Cerebellar nuclear complex (tissue), 1 donor: Measurements from ENCODE around the gene RAB11FIP4.

Source experiments
- DNase-seq, 2 experiments: peaks; one replicate each; lab custom pipeline; 2025; lab: John Stamatoyannopoulos, UW

RAB11FIP4 gene

GRCh38 chr17:31499771-31500554 lies 108.5 kb downstream of the RAB11FIP4 start:
- no peak for DNase-seq

- no peak for DNase-seq
Observed at GRCh38 chr17:31506517-31506916, 115.0 kb downstream of the RAB11FIP4 start.

- DNase-seq, result no peak
Observed at GRCh38 chr17:31508288-31509094, 117.0 kb downstream of the RAB11FIP4 start.

- no peak for DNase-seq
Observed at GRCh38 chr17:31509095-31509804, 117.8 kb downstream of the RAB11FIP4 start.

GRCh38 chr17:31509805-31510177 lies 118.3 kb downstream of the RAB11FIP4 start:
- no peak for DNase-seq

GRCh38 chr17:31510308-31511194 lies 119.1 kb downstream of the RAB11FIP4 start:
- DNase-seq, result no peak

- DNase-seq, result peak in 1 of 2 experiments; percentile 21
Observed at GRCh38 chr17:31511195-31511578, 119.7 kb downstream of the RAB11FIP4 start.

- DNase-seq, result no peak
Observed at GRCh38 chr17:31511580-31511979, 120.1 kb downstream of the RAB11FIP4 start.

GRCh38 chr17:31512104-31512740 lies 120.7 kb downstream of the RAB11FIP4 start:
- no peak for DNase-seq

GRCh38 chr17:31512796-31513195 lies 121.3 kb downstream of the RAB11FIP4 start:
- no peak for DNase-seq

GRCh38 chr17:31513731-31514427 lies 122.4 kb downstream of the RAB11FIP4 start:
- DNase-seq, result no peak

- DNase-seq, result no peak
Observed at GRCh38 chr17:31515267-31515666, 123.8 kb downstream of the RAB11FIP4 start.

GRCh38 chr17:31517524-31517923 lies 126.0 kb downstream of the RAB11FIP4 start:
- no peak for DNase-seq

GRCh38 chr17:31518478-31518877 lies 127.0 kb downstream of the RAB11FIP4 start:
- no peak for DNase-seq

GRCh38 chr17:31521632-31522283 lies 130.3 kb downstream of the RAB11FIP4 start:
- DNase-seq, result no peak

GRCh38 chr17:31522284-31522931 lies 130.9 kb downstream of the RAB11FIP4 start:
- no peak for DNase-seq

- DNase-seq, result no peak
Observed at GRCh38 chr17:31522987-31523495, 131.6 kb downstream of the RAB11FIP4 start.

GRCh38 chr17:31523862-31524730 lies 132.6 kb downstream of the RAB11FIP4 start:
- no peak for DNase-seq
